HG03558 (cell line): ENCODE measurements around the gene PARP9.
A peak's percentile ranks its signal among the peaks of the same experiment; 100 is the strongest.

Source experiments
- ATAC-seq: cut with Tn5 transposase; IDR thresholded peaks from one replicate; pipeline ENCODE4 v1.9.1; 2021; ENCODE audit warnings: moderate number of reproducible peaks; ENCODE audit not compliant: unreplicated experiment; ENCODE audit errors: extremely low read depth

The PARP9 gene

GRCh38 chr3:122564155-122564912 is at the start of gene PARP9, which contains the start of gene DTX3L:
Gene PARP9, minus strand, starts transcription at chr3:122564300. Its CDS starts 4,680 bp downstream, at chr3:122559620.
Gene DTX3L, plus strand, starts transcription at chr3:122564338. Its CDS starts 89 bp downstream, at chr3:122564427.
- ATAC-seq, result no peak

DNA sequence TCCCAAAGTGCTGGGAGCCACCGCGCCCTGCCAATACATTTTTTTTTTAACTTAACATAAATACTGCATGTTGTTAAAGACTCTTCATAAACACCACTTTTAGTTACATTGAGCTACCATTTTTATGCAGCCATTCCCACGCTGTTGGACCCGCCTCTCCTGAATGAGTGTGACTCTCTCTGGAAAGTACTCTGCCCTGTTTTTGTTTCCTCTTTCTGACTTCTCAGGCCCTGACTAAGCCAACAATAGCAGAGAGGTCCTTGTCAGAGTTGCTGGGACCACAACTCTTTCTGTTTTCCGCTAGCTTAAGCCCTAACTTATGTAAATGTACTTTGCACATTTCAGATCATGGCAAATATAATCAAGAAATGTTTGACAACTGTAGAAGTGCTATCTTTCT is 48.6 kb upstream of the PARP9 start:
- ATAC-seq, result no peak

- peak; percentile 96 for ATAC-seq
These were observed 45.9 kb upstream of the PARP9 start for GRCh38 chr3:122609798-122610559.

DNA sequence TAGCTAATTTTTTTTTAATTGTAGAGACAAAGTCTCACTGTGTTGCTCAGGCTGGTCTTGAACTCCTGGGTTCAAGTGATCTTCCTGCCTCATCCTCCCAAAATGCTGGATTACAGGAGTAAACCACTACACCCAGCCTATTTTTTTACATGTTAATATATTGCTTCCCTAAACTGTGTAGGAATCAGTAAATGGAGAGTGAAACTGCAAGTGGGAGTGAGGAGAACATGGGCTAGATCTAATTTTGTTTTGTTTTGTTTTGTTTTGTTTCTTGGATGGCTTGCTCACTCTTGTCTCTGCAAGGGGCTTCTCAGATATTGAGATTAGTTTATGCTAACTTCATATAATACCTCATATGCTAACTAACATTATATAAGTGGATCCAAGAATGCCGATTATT is 44.8 kb upstream of the PARP9 start:
- ATAC-seq, result no peak

- no peak for ATAC-seq
These were observed 42.2 kb upstream of the PARP9 start for GRCh38 chr3:122606330-122606729.

DNA sequence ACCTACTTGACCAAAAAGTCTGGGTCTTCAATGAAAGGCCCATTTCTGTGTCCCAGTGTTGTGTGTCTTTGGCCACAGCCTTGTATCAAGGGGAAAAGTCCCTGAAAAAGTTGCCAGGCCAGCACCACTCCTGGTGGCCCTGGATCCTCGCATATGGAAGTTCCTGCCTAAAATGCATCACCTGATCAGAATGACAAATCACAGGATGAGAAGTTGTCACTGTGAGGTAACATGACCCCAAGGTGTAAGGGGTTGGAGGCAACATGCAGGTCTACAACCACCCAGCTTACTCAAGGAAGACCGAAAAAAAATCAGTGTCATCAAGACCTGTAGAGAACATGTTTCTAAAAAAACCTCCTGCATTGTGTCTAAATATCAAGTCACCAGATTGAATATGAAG is 39.0 kb upstream of the PARP9 start:
- ATAC-seq, result no peak

DNA sequence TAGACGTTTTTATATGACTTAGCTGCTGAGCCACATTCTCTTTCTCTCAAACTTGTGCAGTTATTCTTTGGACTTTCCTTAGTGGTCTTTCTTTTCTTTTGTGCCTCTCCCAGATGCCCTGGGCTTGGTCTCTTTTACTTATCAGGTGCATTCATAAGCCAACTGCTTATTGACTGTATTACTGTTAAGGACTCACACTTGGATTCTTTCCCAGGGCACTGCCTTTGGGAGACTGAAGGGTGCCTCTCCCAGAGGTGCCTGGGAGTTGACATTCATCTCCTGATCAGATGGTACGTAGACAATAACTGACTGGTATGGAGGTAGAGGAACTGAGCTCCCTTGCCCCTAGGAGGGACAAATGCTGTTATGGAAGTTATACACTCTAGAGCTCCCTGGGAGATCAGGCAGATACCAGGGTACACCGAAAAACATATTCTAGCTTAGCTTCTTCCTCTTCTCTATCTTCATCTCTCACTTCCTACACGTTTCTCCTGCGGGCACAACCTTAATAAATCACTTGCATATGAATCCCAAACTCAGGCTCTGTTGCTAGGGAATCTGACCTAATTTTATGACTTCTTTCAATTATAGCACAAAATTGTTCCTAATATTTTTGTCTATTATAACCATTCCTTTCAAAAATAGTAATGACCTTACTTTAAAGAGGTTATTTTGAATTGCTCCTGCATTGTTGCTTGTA is 38.1 kb upstream of the PARP9 start:
- no peak for ATAC-seq

GRCh38 chr3:122598556-122598955 is 34.5 kb upstream of the PARP9 start:
- ATAC-seq, result no peak

GRCh38 chr3:122598151-122598550 is 34.1 kb upstream of the PARP9 start:
- no peak for ATAC-seq

GRCh38 chr3:122594025-122594424 is 29.9 kb upstream of the PARP9 start:
- no peak for ATAC-seq

DNA sequence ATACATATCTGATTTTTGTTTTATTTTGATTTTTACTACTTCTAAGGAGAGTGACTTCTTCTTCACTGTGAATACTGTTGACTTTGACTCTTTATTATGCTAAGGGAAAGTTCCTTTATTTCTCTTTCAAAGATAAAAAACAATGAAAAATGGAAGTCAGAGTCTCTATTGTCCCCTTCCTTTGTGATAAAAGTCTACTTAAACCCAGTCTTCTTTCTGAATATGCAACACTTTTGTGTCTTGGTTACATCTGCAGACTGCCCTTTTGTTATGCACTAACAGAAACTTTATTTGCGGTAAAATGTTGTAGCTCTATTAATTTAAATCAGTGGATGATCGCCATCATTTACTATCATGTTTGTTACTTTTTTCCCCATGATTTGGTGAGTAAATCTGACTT is 26.5 kb upstream of the PARP9 start:
- ATAC-seq, result no peak

- no peak for ATAC-seq
These were observed 25.2 kb upstream of the PARP9 start for GRCh38 chr3:122589297-122589696.

- ATAC-seq, result no peak
These were observed 23.5 kb upstream of the PARP9 start for GRCh38 chr3:122587572-122587971.

DNA sequence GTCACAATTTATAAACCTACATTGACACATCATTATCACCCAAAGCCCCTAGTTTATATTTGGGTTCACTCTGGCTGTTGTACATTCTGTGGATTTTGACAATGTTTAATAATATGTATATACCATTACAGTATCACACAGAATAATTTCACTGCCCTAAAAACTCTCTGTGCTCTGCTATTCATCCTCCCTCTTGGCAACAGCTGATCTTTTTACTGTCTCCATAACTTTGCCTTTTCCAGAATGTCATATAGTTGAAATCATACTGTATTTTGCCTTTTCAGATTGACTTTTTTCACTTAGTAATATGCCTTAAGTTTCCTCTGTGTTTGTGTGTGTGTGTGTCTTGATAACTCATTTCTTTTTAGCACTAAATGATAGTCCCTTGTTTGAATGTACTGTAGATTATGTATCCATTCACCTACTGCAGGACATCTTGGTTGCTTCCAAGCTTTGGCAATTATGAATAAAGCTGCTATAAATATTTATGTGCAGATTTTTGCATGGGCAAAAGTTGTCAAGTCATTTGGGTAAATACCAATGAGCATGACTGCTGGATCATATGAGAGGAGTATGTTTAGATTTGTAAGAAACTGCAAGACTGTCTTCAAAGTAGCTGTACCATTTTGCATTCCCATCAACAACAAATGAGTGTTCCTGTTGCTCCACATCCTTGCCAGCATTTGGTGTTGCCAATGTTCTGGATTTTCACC is 22.8 kb upstream of the PARP9 start:
- ATAC-seq, result no peak

DNA sequence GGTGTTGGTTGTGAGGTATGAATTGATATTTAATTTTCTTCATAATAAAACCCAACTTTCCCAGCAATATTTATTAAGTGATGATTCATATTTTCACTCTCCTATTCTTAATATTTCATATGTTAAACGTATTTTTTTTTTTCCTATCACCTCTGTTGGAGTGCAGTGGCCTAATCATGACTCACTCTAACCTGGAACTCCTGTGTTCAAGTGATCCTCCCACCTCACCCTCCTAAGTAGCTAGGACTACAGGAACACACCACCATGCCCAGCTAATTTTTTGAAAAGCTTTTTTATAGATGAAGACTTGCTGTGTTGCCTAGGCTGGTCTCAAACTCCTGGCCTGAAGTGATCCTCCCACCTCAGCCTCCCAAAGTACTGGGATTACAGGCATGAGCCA is 22.0 kb upstream of the PARP9 start:
- ATAC-seq, result no peak

GRCh38 chr3:122582390-122582789 is 18.3 kb upstream of the PARP9 start:
- ATAC-seq, result no peak

- ATAC-seq, result no peak
These were observed 17.5 kb upstream of the PARP9 start for GRCh38 chr3:122581622-122582021.

- ATAC-seq, result no peak
These were observed 16.4 kb upstream of the PARP9 start for GRCh38 chr3:122580470-122580869.

DNA sequence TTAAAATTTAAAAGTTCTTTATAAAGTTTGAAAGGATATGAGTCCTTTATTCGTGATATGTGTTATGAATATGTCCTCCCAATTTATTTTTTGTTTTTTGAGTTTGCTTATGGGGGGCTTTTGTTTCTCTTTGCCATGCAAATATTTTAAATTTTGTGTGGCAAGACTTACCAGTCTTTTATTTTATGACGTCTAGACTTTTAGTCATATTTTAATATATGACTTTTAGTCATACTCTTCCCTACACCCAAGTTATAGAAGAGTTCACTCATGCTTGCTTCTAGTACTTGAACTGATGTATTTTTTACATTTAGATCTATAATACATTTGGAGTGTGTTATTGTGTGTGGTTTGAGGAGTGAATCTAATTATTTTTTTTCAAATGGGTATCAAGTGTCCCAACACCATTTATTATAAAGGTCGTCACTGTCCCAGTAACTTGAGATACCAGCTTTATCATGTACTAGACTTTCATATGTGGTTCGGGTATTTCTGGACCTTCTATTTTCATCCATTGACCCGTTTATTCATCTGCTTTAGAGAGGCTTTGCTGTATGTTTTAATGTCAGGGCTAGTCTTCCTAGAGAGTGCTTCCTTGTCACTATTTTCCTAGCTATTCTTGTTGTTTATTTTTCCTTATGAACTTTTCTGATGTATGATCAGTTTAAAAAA is 14.1 kb upstream of the PARP9 start:
- ATAC-seq, result no peak
